Measurements from ENCODE around the gene TYRO3.
A peak's percentile ranks its signal among the peaks of the same experiment; 100 is the strongest.
"Not testable (repeated sequence)": the region's sequence is repeated elsewhere in the genome, so short reads cannot be mapped to it uniquely, and the experiment has no call there.

The TYRO3 gene

DNA sequence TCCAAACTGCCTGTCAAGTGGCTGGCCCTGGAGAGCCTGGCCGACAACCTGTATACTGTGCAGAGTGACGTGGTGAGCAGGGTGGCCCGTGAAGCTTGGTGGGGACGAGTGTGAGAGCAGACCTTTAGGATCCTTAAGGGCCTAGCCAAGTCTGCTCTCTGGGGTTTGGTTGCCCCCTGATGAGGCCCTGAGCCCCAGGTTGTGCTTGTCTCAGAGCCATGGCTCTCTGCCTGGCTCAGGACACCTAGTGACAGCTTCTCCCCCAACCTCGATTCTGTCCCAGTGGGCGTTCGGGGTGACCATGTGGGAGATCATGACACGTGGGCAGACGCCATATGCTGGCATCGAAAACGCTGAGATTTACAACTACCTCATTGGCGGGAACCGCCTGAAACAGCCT lies 14.4 kb downstream of the TYRO3 start:
- DNase-seq (ENCODE audit: low read depth in 2 of 2): no peak

DNA sequence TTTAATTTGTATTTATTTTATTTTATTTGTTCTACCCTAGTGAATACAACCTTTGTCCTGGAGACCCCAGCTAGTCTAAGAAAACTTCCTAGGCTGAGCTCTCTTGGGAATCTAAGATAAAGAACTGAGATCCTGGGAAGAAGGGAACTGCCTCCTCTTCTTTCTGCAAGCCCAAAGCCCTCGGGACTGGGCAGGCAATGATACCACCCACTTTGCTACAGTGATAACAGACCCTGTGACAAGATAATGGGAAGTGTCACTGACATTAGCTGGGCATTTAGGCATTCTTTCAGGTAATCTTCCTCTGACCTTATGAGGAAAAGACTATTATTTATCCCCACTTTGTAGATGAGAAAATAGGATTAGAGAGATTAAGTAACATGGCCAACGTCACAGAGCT lies 15.1 kb downstream of the TYRO3 start:
- DNase-seq (ENCODE audit: low read depth in 2 of 2): no peak

DNA sequence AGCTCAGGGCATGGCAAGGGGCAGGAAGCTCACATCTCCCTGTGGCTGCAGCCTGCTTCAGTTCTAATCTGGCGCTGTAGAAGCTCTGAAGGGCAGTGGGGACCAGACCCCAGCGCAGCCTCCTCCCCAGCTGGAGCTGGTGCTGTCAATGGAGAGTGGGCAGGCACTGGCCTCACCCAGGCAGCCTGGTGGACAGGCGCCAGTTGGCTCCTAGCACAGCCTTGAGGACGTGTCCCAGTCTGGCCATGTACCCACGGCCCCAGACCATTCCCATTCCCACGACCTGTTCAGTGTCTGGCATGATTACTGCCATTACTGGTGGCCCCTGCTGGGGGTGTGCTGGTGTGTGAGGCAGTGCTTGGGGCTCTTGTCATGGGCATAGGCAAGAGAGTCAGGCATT lies 16.3 kb downstream of the TYRO3 start:
- no peak for DNase-seq (ENCODE audit: low read depth in 2 of 2)

DNA sequence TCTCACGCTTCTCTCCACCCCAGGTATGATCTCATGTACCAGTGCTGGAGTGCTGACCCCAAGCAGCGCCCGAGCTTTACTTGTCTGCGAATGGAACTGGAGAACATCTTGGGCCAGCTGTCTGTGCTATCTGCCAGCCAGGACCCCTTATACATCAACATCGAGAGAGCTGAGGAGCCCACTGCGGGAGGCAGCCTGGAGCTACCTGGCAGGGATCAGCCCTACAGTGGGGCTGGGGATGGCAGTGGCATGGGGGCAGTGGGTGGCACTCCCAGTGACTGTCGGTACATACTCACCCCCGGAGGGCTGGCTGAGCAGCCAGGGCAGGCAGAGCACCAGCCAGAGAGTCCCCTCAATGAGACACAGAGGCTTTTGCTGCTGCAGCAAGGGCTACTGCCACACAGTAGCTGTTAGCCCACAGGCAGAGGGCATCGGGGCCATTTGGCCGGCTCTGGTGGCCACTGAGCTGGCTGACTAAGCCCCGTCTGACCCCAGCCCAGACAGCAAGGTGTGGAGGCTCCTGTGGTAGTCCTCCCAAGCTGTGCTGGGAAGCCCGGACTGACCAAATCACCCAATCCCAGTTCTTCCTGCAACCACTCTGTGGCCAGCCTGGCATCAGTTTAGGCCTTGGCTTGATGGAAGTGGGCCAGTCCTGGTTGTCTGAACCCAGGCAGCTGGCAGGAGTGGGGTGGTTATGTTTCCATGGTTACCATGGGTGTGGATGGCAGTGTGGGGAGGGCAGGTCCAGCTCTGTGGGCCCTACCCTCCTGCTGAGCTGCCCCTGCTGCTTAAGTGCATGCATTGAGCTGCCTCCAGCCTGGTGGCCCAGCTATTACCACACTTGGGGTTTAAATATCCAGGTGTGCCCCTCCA lies 19.1 kb downstream of the TYRO3 start:
- no peak for DNase-seq (ENCODE audit: low read depth in 2 of 2)

DNA sequence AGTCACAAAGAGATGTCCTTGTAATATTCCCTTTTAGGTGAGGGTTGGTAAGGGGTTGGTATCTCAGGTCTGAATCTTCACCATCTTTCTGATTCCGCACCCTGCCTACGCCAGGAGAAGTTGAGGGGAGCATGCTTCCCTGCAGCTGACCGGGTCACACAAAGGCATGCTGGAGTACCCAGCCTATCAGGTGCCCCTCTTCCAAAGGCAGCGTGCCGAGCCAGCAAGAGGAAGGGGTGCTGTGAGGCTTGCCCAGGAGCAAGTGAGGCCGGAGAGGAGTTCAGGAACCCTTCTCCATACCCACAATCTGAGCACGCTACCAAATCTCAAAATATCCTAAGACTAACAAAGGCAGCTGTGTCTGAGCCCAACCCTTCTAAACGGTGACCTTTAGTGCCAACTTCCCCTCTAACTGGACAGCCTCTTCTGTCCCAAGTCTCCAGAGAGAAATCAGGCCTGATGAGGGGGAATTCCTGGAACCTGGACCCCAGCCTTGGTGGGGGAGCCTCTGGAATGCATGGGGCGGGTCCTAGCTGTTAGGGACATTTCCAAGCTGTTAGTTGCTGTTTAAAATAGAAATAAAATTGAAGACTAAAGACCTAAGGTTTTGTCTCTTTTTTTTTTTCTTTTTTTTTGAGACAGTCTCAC lies 19.8 kb downstream of the TYRO3 start:
- no peak for DNase-seq (ENCODE audit: low read depth in 2 of 2)

DNA sequence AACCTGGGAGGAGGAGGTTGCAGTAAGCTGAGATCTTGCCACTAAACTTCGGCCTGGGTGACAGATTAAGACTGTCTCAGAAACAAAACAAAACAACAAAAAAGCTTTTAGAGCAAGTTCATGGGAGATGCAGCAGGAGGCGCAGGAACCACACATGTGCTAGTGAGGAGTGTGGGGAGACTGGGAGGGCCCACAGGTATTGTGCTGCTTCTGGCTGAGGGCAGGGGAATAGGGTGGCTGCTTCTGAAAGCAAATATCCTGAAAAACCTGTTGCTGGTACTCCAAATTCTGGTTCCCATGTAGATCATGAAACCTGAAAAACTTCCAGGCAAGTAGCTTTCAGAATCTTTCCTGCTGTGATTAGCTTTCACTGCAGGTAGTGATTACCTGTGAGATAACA lies 22.1 kb downstream of the TYRO3 start:
- no peak for DNase-seq (ENCODE audit: low read depth in 2 of 2)

DNA sequence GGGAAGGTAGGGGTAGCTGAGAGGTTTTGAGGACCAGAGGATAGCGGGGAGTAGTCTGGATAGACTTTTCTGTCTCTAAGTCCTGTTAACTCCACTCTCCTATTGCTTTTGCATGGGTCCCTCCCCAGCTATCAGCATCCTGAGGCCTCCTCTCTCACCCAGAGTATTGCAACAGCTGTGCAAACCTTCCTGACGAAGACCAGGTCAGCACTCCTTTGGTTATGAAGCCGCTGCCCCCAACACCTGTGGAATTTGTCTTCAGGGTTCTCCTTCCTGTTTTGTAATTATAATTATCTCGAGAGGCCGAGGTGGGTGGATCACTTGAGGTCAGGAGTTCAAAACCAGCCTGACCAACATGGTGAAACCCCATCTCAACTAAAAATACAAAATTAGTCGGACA lies 24.8 kb downstream of the TYRO3 start:
- no peak for DNase-seq (ENCODE audit: low read depth in 2 of 2)

DNA sequence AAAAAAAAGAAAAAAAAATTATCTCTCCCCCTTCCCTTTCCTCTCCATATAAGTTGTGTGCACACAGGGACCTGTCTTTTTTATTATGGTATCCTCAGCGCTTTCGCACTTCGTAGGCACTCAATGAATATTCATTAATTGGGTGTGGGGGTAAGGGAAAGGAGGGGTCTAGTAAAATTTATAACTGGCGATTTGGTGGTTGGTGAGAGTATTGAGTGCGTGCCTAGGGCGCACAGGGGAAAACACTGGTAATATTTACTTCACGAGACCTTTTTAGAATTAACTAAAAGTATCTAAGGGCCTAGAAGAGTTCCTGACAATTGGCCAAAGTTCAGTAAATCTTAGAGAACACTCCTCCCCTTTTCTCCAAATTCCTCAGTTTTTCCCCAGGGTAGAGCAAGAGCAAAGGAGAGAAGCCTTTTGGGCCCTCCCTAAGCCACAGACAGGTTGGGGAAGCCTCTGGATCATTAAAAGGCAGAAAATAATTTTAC lies 25.7 kb downstream of the TYRO3 start:
- no peak for DNase-seq (ENCODE audit: low read depth in 2 of 2)

DNA sequence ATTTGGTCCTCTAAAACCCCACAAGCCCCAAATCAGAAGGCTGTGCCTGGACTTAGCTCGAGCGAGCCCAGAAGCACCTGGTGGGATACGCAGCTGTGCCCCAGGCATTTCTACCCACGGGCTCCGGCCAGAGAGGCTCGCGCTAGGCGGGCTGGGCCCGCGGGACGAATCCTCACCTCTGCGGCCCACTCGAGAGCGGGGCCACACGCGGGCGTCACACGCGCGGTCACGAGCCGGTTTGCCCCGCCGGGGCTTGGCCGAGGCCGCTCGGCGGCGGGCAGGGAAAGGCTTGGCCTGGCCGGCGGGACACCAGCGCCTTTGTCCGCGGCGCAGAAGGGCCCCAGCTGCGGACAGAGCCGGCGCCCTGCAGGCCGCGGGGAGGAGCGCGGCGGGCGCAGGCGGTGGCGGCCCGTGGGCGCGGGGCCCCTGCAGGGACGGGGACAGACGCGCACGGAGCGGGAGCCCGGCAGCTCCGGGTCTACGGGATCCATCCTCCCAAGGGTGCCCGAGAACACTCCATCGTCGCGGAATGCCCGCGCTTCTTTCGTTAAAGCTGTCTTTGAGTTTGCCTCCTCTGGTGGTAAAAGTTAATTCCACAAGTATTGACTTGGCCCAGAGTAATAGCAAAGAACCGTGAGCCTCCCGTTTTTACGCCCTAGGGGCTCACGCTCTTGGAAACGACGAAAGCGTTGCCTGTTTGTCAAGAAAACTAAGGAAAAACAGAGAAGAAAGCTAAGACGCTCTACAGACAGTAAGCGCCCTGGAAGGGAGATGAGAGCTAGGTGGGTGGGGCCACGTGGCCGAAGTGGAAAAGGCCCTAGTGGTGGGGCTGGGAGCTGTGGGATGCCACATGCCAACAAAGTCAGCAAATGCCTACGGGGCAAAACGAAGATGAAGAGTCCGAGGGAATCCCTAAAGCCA lies 26.4 kb downstream of the TYRO3 start:
- peak; percentile 21 to 26 for DNase-seq (ENCODE audit: low read depth in 2 of 2)

DNA sequence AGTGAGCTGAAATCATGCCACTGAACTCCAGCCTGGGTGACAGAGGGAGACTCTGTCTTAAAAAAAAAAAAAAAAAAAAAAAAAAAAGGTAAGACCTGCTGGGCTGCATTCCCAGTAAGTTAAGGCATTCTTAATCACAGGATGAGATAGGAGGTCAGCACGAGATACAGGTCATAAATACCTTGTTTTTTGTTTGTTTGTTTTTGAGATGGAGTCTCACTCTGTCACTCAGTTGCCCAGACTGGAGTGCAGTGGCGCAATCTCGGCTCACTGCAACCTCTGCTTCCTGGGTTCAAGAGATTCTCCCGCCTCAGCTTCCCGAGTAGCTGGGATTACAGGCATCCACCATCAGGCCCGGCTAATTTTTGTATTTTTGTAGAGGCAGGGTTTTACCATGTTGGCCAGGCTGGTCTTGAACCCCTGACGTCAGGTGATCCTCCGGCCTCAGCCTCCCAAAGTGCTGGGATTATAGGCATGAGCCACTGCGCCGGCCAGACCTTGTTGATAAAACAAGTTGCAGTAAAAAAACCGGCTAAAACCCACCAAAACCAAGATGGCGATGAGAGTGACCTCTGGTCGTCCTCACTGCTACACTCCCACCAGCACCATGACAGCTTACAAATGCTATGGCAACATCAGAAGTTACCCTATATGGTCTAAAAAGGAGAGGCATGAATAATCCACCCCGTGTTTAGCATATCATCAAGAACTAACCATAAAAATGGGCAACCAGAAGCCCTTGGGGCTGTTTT lies 27.7 kb downstream of the TYRO3 start:
- DNase-seq (ENCODE audit: low read depth in 2 of 2): not testable (repeated sequence)

DNA sequence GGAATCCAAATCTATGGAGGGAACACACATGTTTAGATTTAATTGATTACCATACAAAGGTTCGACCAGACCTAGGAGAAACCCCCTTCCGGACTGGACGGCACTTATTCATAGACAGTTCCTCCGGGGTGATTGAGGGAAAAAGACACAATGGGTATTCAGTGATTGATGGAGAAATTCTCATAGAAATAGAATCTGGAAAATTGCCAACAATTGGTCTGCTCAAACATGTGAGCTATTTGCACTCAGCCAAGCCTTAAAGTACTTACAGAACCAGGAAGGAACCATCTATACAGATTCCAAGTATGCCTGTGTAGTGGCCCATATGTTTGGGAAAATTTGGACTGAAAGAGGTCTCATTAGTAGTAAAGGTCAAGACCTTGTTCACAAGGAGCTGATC lies 30.0 kb downstream of the TYRO3 start:
- DNase-seq (ENCODE audit: low read depth in 2 of 2): not testable (repeated sequence)

DNA sequence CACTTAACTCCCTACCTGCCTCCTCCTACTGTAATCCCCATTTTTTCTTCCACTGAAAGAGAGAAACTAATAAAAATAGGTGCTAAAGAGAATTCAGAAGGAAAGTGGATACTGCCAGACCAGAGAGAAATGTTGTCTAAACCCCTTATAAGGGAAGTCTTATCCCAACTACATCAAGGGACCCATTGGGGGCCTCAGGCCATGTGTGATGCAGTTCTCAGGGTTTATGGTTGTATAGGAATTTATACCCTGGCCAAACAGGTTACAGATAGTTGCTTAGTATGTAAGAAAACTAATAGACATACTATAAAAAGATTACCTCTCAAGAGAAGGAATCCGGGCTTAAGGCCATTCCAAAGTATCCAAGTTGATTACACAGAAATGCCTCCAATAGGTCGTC lies 30.6 kb downstream of the TYRO3 start:
- not testable (repeated sequence) for DNase-seq (ENCODE audit: low read depth in 2 of 2)

DNA sequence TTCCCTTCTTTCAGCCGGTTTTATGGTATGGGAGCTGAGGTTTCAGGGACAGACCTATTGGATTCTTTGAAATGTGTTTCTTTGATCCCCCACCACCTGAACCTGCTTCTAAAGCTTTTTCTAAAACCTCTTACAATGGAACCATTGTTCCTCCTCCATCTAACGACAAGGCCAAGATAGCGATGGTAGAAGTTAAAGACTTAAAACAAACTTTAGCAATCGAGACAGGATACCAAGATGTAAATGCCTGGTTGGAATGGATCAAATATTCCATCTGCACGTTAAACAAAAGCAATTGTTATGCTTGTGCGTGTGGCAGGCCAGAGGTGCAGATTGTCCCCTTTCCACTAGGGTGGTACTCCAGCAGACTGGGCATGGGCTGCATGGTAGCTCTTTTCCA lies 32.2 kb downstream of the TYRO3 start:
- not testable (repeated sequence) for DNase-seq (ENCODE audit: low read depth in 2 of 2)

DNA sequence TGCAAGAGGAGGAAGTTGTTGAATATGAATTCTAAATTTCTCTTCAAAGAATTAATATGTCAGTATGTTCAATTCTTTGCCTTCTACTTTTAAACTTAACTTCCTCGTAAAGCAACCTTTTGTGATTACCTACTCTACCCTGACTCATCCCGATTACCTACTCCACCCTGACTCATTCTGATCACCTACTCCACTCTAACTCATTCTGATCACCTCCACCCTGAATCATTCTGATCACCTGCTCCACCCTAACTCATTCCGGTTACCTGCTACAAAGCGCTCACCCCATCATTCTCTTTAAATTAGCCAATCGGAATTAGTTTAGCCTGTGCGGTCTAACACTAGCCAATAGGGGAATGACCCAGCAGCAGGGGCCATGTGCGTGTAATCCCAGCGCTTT lies 33.7 kb downstream of the TYRO3 start:
- DNase-seq (ENCODE audit: low read depth in 2 of 2): not testable (repeated sequence)

DNA sequence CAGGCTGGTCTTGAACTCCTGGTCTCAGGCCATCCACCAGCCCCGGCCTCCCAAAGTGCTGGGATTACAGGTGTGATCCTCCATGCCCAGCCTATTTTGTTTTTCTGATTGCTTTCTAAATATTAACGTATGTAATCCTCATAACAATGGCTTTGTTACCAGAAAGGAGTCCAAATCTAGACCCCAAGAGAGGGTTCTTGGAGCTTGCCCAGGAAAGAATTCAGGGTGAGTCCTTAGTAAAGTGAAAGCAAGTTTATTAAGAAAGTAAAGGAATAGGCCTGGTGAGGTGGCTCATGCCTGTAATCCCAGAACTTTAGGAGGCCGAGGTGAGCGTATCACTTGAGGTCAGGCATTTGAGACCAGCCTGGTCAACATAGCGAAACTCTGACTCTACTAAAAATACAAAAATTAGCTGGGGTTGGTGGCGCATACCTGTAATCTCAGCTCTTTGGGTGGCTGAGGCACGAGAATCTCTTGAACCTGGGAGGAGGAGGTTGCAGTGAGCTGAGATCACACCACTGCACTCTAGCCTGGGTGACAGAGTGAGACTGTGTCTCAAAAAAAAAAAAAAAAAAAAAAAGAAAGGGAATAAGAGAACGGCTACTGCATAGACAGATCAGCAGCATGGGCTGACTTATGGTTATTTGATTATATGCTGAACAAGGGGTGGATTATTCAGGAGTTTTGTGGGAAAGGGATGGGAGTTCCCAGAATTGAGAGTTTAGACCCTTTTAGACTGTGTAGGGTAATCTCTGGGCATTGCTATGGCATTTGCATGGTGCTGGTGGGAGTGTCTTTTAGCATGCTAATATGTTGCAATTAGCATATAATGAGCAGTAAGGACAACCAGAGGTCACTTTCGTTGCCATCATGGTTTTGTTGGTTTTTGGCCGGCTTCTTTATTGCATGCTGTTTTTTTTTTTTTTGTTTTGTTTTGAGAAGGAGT lies 36.1 kb downstream of the TYRO3 start:
- no peak for DNase-seq (ENCODE audit: low read depth in 2 of 2)

DNA sequence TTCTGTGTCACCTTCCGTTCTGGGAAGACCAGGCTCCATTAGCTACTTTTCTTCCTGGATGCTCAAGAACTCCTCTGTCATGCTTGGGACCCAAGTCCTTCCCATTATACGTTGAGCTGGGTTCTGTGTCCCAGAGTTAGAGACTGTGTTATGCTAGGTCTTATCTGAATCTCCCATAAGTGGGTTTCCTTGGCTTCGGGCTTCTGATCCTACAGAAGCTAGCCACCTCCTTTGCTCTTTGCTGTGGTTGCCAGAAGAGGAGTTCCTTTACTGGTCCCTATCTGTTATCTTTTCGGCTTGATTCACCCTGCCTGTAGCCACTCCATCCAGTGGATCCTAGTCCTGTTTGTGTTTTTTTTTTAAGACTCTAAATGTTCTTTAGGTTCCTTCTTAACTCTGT lies 38.0 kb downstream of the TYRO3 start:
- no peak for DNase-seq (ENCODE audit: low read depth in 2 of 2)

DNA sequence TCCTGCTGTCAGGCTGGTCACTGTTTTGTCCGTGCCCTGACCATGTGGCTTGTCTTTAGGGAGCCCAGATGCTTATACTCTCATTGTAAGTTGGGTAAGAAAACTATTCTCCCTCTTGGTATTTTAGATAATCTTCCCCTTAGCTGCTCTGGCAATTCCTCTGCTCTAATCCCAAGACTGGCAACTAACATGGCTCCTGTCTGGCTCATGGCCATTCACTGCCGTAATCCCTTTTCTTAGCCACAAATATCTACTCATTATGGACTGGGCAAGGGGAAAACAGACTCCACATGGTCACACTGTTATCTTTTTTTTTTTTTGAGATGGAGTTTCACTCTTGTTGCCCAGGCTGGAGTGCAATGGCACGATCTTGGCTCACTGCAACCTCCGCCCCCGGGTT lies 38.8 kb downstream of the TYRO3 start:
- DNase-seq (ENCODE audit: low read depth in 2 of 2): no peak

DNA sequence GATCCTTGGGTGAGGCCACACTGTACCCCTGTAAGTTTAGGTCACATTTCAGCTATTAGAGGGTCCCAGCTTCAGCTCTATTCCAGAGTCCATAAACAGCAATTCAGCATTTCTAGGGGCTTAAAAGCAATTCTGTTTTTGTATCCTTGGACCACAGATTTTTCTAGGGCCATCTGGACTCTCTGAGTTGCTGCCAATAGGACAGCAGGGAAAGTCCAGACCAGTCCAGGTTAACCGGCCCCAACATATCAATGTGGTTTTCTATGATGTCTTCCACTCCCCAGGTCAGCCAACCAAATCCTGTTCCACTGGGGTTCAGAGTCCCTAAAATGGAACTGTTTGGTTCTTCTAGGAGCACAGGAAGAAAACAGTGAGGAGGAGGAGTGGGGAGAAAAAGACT lies 40.0 kb downstream of the TYRO3 start:
- DNase-seq (ENCODE audit: low read depth in 2 of 2): no peak

DNA sequence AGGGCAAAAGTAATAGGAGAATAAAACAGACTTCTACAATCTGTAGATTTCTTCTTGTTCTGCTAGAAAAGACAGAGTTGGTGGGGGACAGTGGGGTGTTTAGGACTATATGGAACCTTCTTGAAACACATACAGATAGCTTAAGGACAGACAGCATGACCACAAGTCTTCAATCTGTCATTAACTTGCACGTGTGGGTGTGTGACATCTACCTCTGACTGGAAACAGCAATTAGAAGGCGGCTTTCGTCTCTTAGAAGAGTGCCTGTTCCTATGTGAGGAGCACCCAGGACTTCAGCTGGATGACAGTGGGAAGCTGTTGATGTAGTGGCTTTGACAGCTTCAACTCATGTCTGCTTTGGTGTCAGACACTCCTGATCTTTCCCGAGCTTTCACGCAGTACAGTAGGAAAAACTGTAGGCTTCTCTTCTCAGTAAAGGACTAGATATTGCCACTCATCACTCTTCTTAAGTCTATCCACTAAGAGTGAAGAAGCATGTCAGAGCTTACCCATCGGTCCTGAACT lies 44.5 kb downstream of the TYRO3 start:
- no peak for DNase-seq (ENCODE audit: low read depth in 2 of 2)
